NCI-H2029 treated with DMSO at 0.1 percent for 48 hours (cell line): ENCODE measurements around the gene HLA-G.
A peak's percentile ranks its signal among the peaks of the same experiment; 100 is the strongest.

Experiments used
- DNase-seq: peaks from one replicate; lab custom pipeline; 2025; lab: John Stamatoyannopoulos, UW

Gene HLA-G

GRCh38 chr6:29816030-29816429 is 11.6 kb upstream of the HLA-G start:
- DNase-seq = no peak

- DNase-seq = no peak
These were observed 8.7 kb upstream of the HLA-G start for GRCh38 chr6:29818892-29819291.

GRCh38 chr6:29824144-29824543 is 3.5 kb upstream of the HLA-G start:
- DNase-seq = no peak

GRCh38 chr6:29825848-29826247 is 1.8 kb upstream of the HLA-G start:
- DNase-seq = no peak

- no peak for DNase-seq
These were observed 1.4 kb upstream of the HLA-G start for GRCh38 chr6:29826271-29826670.

GRCh38 chr6:29828471-29828797 is 809 bp downstream of the HLA-G start:
- no peak for DNase-seq

- DNase-seq = no peak
These were observed 2.1 kb downstream of the HLA-G start for GRCh38 chr6:29829766-29830165.

GRCh38 chr6:29830409-29830808 is 2.8 kb downstream of the HLA-G start:
- DNase-seq = no peak

GRCh38 chr6:29831776-29832175 is 4.2 kb downstream of the HLA-G start:
- no peak for DNase-seq

- DNase-seq = peak; percentile 1
These were observed 7.2 kb downstream of the HLA-G start for GRCh38 chr6:29834564-29835436.

GRCh38 chr6:29839917-29840316 is 12.3 kb downstream of the HLA-G start:
- DNase-seq = no peak

GRCh38 chr6:29841030-29841429 is 13.4 kb downstream of the HLA-G start:
- no peak for DNase-seq

- no peak for DNase-seq
These were observed 17.9 kb downstream of the HLA-G start for GRCh38 chr6:29845405-29846006.

GRCh38 chr6:29847871-29848630 is 20.4 kb downstream of the HLA-G start:
- peak; percentile 54 for DNase-seq

GRCh38 chr6:29850011-29850553 is 22.5 kb downstream of the HLA-G start:
- no peak for DNase-seq

GRCh38 chr6:29851190-29851589 is 23.6 kb downstream of the HLA-G start:
- no peak for DNase-seq

GRCh38 chr6:29853245-29853644 is 25.6 kb downstream of the HLA-G start:
- DNase-seq = no peak

GRCh38 chr6:29858006-29858405 is 30.4 kb downstream of the HLA-G start:
- no peak for DNase-seq

GRCh38 chr6:29861521-29862255 is 34.1 kb downstream of the HLA-G start:
- DNase-seq = no peak

GRCh38 chr6:29864037-29864810 is 36.6 kb downstream of the HLA-G start:
- no peak for DNase-seq

- DNase-seq = no peak
These were observed 38.0 kb downstream of the HLA-G start for GRCh38 chr6:29865631-29866030.
